ENCODE results near the gene GALNT2. TPM values are rescaled to one million over a fixed set of nuclear protein-coding genes. Genes with fewer than 3 reads are reported as not detected.

GALNT2 gene
- total and polyA plus RNA-seq, 2 of the 4 experiments (the other 2 are of a cell fraction): 50.4 to 189 TPM

DNA sequence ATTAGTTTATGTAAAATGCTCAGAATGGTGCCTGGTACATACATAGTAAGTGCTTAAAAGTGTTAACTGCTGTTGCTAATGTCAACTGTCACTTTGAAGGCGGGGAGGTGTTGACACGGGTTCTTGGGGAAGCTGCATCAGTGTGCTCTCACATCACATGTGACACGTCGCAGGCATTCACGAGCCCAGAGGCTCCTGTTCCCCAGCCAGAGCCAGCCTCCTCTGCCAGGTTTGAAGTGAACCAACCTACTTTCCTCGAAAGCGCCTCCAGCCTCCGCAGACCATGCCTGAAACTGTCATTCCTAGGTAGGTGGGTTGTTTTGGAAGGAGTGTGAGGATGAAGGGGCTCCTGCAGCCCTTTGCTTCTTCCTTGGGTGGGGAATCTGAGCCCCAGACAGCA lies 13.8 kb downstream of the GALNT2 start:
- H2AK9ac ChIP-seq (replicated peaks; ENCODE audit: low read depth, low read length, poor library complexity): no peak overlapping the region
- no peak overlapping the region for H3K4me3 ChIP-seq (ENCODE audit: insufficient read depth, low read depth, low read length)
- no peak overlapping the region for H2AK5ac ChIP-seq (ENCODE audit: low read depth, low read length)
- peaks cover 36 to 94% of the 10 kb centered on the region in 2 experiments for H3K79me1 ChIP-seq (ENCODE audit: low read depth in 1 of 2, low read length in 2 of 2)
- no peak overlapping the region for H2BK120ac ChIP-seq (ENCODE audit: low read depth, low read length)
- dilution Hi-C loops (cut with HindIII; ENCODE audit: low sequenced_read_pairs, unreplicated experiment): no loop called here
- H3K4ac ChIP-seq (ENCODE audit: low read depth, low read length): no peak overlapping the region
- no peak overlapping the region for H3K18ac ChIP-seq (ENCODE audit: low read depth, low read length)
- no peak overlapping the region for H3K14ac ChIP-seq (replicated peaks; ENCODE audit: low read depth, low read length)
- H4K8ac ChIP-seq (ENCODE audit: low read depth in 2 of 2, low read length in 2 of 2): no peak overlapping the region
- H4K5ac ChIP-seq (ENCODE audit: low read depth, low read length): no peak overlapping the region
- DNase-seq (no peak), ATAC-seq (ENCODE audit: low read depth) (no peak)
- no peak overlapping the region for H3K23ac ChIP-seq (ENCODE audit: low read depth, low read length)
- ChIA-PET CTCF (no interaction called here), POLR2A (ENCODE audit: unreplicated experiment) (no interaction called here)
- BruUV-seq (replicated peaks): no TSS peak
- H4K91ac ChIP-seq (ENCODE audit: insufficient read depth, low read depth, low read length): no peak overlapping the region
- no peaks in the 10 kb centered on the region for H3K9me3 ChIP-seq (ENCODE audit: control insufficient read depth, insufficient read depth, low read length)
- peaks cover 41% of the 10 kb centered on the region for H4K20me1 ChIP-seq (ENCODE audit: insufficient read depth, low read length)
- H3K27me3 ChIP-seq (ENCODE audit: control insufficient read depth, insufficient read depth, low read length): no peaks in the 10 kb centered on the region
- H2BK15ac ChIP-seq (ENCODE audit: low read depth, low read length): no peak overlapping the region
- no peak overlapping the region for H2AFZ ChIP-seq (replicated peaks; ENCODE audit: low read length, poor library complexity)
- H3K36me3 ChIP-seq (ENCODE audit: control insufficient read depth, insufficient read depth, low read length): peaks cover 6% of the 10 kb centered on the region; the same call in 1 of the 2 replicates
- H3K56ac ChIP-seq (ENCODE audit: extremely low read depth, insufficient read depth, low read length): no peak overlapping the region
- H3K9me1 ChIP-seq (ENCODE audit: insufficient read depth, low read length): peaks cover 42% of the 10 kb centered on the region
- peaks cover 34% of the 10 kb centered on the region for H3K4me1 ChIP-seq (ENCODE audit: control insufficient read depth, insufficient read depth, low read length)
- H2BK5ac ChIP-seq (ENCODE audit: low read depth, low read length, poor library complexity, severe bottlenecking): no peak overlapping the region
- H2BK20ac ChIP-seq (ENCODE audit: low read depth, low read length): no peak overlapping the region
- intact Hi-C loops (cut with micrococcal nuclease): loop anchor here (5.0 kb wide), 1 partner anchor 454 kb away; the partner anchor contains the start of genes TAF5L and URB2
- TF ChIP-seq, protein P1, sequence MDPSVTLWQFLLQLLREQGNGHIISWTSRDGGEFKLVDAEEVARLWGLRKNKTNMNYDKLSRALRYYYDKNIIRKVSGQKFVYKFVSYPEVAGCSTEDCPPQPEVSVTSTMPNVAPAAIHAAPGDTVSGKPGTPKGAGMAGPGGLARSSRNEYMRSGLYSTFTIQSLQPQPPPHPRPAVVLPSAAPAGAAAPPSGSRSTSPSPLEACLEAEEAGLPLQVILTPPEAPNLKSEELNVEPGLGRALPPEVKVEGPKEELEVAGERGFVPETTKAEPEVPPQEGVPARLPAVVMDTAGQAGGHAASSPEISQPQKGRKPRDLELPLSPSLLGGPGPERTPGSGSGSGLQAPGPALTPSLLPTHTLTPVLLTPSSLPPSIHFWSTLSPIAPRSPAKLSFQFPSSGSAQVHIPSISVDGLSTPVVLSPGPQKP (IDR thresholded peaks at IDR 0.05; ENCODE audit: borderline replicate concordance, low read depth, low read length): no peak
- TF ChIP-seq BHLHE40 (IDR thresholded peaks at IDR 0.05; ENCODE audit: low read depth, low read length): no peak
- no peak for TF ChIP-seq NFE2L2 (IDR thresholded peaks at IDR 0.05; ENCODE audit: low read depth, low read length)
- TF ChIP-seq, protein P2, sequence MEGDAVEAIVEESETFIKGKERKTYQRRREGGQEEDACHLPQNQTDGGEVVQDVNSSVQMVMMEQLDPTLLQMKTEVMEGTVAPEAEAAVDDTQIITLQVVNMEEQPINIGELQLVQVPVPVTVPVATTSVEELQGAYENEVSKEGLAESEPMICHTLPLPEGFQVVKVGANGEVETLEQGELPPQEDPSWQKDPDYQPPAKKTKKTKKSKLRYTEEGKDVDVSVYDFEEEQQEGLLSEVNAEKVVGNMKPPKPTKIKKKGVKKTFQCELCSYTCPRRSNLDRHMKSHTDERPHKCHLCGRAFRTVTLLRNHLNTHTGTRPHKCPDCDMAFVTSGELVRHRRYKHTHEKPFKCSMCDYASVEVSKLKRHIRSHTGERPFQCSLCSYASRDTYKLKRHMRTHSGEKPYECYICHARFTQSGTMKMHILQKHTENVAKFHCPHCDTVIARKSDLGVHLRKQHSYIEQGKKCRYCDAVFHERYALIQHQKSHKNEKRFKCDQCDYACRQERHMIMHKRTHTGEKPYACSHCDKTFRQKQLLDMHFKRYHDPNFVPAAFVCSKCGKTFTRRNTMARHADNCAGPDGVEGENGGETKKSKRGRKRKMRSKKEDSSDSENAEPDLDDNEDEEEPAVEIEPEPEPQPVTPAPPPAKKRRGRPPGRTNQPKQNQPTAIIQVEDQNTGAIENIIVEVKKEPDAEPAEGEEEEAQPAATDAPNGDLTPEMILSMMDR (conservative IDR thresholded peaks at IDR 0.05; ENCODE audit: low read depth, low read length): no peak
- TF ChIP-seq CEBPB (IDR thresholded peaks at IDR 0.05; ENCODE audit: low read depth, low read length): no peak
- TF ChIP-seq FOS (IDR thresholded peaks at IDR 0.05; ENCODE audit: low read depth, low read length): no peak
- no peak for TF ChIP-seq SMC3 (IDR thresholded peaks at IDR 0.05; ENCODE audit: low read depth, low read length)
- no peak for TF ChIP-seq RFX5 (IDR thresholded peaks at IDR 0.05; ENCODE audit: low read depth, low read length)
- no peak for TF ChIP-seq MXI1 (IDR thresholded peaks at IDR 0.05; ENCODE audit: borderline replicate concordance, low read depth, low read length)
- TF ChIP-seq, protein P3, sequence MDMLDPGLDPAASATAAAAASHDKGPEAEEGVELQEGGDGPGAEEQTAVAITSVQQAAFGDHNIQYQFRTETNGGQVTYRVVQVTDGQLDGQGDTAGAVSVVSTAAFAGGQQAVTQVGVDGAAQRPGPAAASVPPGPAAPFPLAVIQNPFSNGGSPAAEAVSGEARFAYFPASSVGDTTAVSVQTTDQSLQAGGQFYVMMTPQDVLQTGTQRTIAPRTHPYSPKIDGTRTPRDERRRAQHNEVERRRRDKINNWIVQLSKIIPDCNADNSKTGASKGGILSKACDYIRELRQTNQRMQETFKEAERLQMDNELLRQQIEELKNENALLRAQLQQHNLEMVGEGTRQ (IDR thresholded peaks at IDR 0.05; ENCODE audit: low read depth, low read length): no peak
- TF ChIP-seq CHD1 (IDR thresholded peaks at IDR 0.05; ENCODE audit: low read depth, low read length): no peak
- TF ChIP-seq RAD21 (IDR thresholded peaks at IDR 0.05; ENCODE audit: low read length): no peak
- no peak for TF ChIP-seq RCOR1 (IDR thresholded peaks at IDR 0.05; ENCODE audit: insufficient replicate concordance, low read length)
- no peak for TF ChIP-seq MAZ (IDR thresholded peaks at IDR 0.05; ENCODE audit: borderline replicate concordance, low read depth, low read length)
- TF ChIP-seq POLR2A (IDR thresholded peaks at IDR 0.05; ENCODE audit: low read depth, low read length): no peak
- no peak for TF ChIP-seq MAFK (IDR thresholded peaks at IDR 0.05; ENCODE audit: low read depth, low read length)
- no peak overlapping the region for H3K27ac ChIP-seq (ENCODE audit: insufficient read depth, low read length)
- no CpG with 5 or more reads among the region's 8 CpGs for WGBS, 2 experiments (ENCODE audit: extremely low coverage in 2 of 2, insufficient read length in 1 of 2)
- in situ Hi-C loops (cut with MboI; ENCODE audit: low sequenced_read_pairs): loop anchor here (25.0 kb wide), 1 partner anchor 781 kb away; the partner anchor contains the start of gene C1orf198
- no peak overlapping the region for H3K4me2 ChIP-seq (ENCODE audit: low read depth, low read length)
- H3K9ac ChIP-seq (ENCODE audit: low read depth, low read length): no peak overlapping the region

Measured in IMR-90 (cell line).